ENCODE data around the gene PEPD.

The PEPD gene

GRCh38 chr19:33429891-33430673 lies 91.5 kb downstream of the PEPD start:
- in situ Hi-C loops (cut with HindIII; ENCODE audit: low sequenced_read_pairs) = no loop called here

- in situ Hi-C loops (cut with HindIII; ENCODE audit: low sequenced_read_pairs) = no loop called here
These were observed 92.9 kb downstream of the PEPD start for GRCh38 chr19:33428627-33429125.

- in situ Hi-C loops (cut with HindIII; ENCODE audit: low sequenced_read_pairs) = no loop called here
These were observed 93.6 kb downstream of the PEPD start for GRCh38 chr19:33427801-33428626.

- in situ Hi-C loops (cut with HindIII; ENCODE audit: low sequenced_read_pairs) = no loop called here
These were observed 94.8 kb downstream of the PEPD start for GRCh38 chr19:33426621-33427361.

- in situ Hi-C loops (cut with HindIII; ENCODE audit: low sequenced_read_pairs) = no loop called here
These were observed 97.4 kb downstream of the PEPD start for GRCh38 chr19:33424181-33424580.

GRCh38 chr19:33422369-33423180 lies 99.0 kb downstream of the PEPD start:
- in situ Hi-C loops (cut with HindIII; ENCODE audit: low sequenced_read_pairs) = no loop called here

- in situ Hi-C loops (cut with HindIII; ENCODE audit: low sequenced_read_pairs) = no loop called here
These were observed 100.2 kb downstream of the PEPD start for GRCh38 chr19:33421368-33421767.

- in situ Hi-C loops (cut with HindIII; ENCODE audit: low sequenced_read_pairs) = no loop called here
These were observed 100.8 kb downstream of the PEPD start for GRCh38 chr19:33420821-33421220.

GRCh38 chr19:33419788-33420130 lies 101.8 kb downstream of the PEPD start:
- in situ Hi-C loops (cut with HindIII; ENCODE audit: low sequenced_read_pairs) = loop anchor here (5.0 kb wide), 5 partner anchors 113 to 348 kb away; no protein-coding TSS in a partner anchor

- in situ Hi-C loops (cut with HindIII; ENCODE audit: low sequenced_read_pairs) = loop anchor here (5.0 kb wide), 5 partner anchors 113 to 348 kb away; no protein-coding TSS in a partner anchor
These were observed 102.5 kb downstream of the PEPD start for GRCh38 chr19:33418871-33419787.

GRCh38 chr19:33418461-33418860 lies 103.1 kb downstream of the PEPD start:
- in situ Hi-C loops (cut with HindIII; ENCODE audit: low sequenced_read_pairs) = loop anchor here (5.0 kb wide), 5 partner anchors 114 to 349 kb away; no protein-coding TSS in a partner anchor

- in situ Hi-C loops (cut with HindIII; ENCODE audit: low sequenced_read_pairs) = loop anchor here (5.0 kb wide), 5 partner anchors 115 to 350 kb away; no protein-coding TSS in a partner anchor
These were observed 103.8 kb downstream of the PEPD start for GRCh38 chr19:33417751-33418150.

- in situ Hi-C loops (cut with HindIII; ENCODE audit: low sequenced_read_pairs) = loop anchor here (5.0 kb wide), 5 partner anchors 116 to 351 kb away; no protein-coding TSS in a partner anchor
These were observed 105.0 kb downstream of the PEPD start for GRCh38 chr19:33416307-33417215.

GRCh38 chr19:33414667-33415605 lies 106.7 kb downstream of the PEPD start:
- in situ Hi-C loops (cut with HindIII; ENCODE audit: low sequenced_read_pairs) = loop anchor here (5.0 kb wide), 5 partner anchors 117 to 352 kb away; no protein-coding TSS in a partner anchor

- in situ Hi-C loops (cut with HindIII; ENCODE audit: low sequenced_read_pairs) = no loop called here
These were observed 107.5 kb downstream of the PEPD start for GRCh38 chr19:33413868-33414666.

- in situ Hi-C loops (cut with HindIII; ENCODE audit: low sequenced_read_pairs) = no loop called here
These were observed 108.2 kb downstream of the PEPD start for GRCh38 chr19:33413426-33413725.

All from endothelial cell of hepatic sinusoid (primary cell).